H1 (cell line): ENCODE data around the gene IPO9. TPM values are rescaled to one million over a fixed set of nuclear protein-coding genes. Genes with fewer than 3 reads are reported as not detected.

ENCODE experiments used
- CBX8 ChIP-seq: fragments of 300-800, 300-1000 bp; sonication (generic); IDR thresholded peaks from 2 replicates; pipeline ENCODE4 v1.7.1; 2016; ENCODE audit warnings: low read depth, low read length, borderline replicate concordance
- EGR1 ChIP-seq: IDR thresholded peaks from 2 replicates; pipeline ENCODE4 v1.6.1; 2011; ENCODE audit warnings: low read depth, low read length, borderline replicate concordance
- HDAC2 ChIP-seq, 2 experiments: fragments of 300-600 bp in 1 of 2; sonication (generic) in 1 of 2; IDR thresholded peaks; 2 replicates each; pipeline ENCODE4 v1.6.1; 2011 to 2012; ENCODE audit warnings: low read depth in 2 of 2, low read length in 2 of 2, mild to moderate bottlenecking in 2 of 2, moderate library complexity in 2 of 2, borderline replicate concordance in 1 of 2, inconsistent platforms in 1 of 2
- POU5F1 ChIP-seq: IDR thresholded peaks from 2 replicates; pipeline ENCODE4 v1.6.1; 2011; ENCODE audit warnings: low read depth, mild to moderate bottlenecking, low read length, moderate library complexity
- TBP ChIP-seq: IDR thresholded peaks from 2 replicates; pipeline ENCODE4 v1.6.1; 2011; ENCODE audit warnings: low read depth, low read length, improper control_type of control experiment
- polyA plus RNA-seq, 7 experiments: library from polyadenylated mRNA; depleted of rRNA in 3 of 7; stranded (reverse) in 5 of 7; unstranded in 2 of 7; fragments of >200 nt in 5 of 7; fragments of 200-250 nt in 2 of 7; gene quantifications; 1 replicate in 5 of 7; 2 replicates in 1 of 7; 4 replicates in 1 of 7; pipeline versions ENCODE4 v1.2.1 to v1.2.3, GENCODE V29; 2011 to 2013; ENCODE audit warnings: missing spikeins in 2 of 7, mixed read lengths in 2 of 7
- total RNA-seq: library from RNA; stranded (reverse); fragmentation: NEBNext Ultra II Directional; extraction: Animal tissue kit (Norgen Biotek cat#: 25700); gene quantifications from 2 replicates; pipeline ENCODE4 v1.2.1, GENCODE V29; 2021
- TF ChIP-seq, protein P1 (sequence below): fragments of 300-600 bp; sonication (generic); IDR thresholded peaks from 2 replicates; pipeline ENCODE4 v1.7.1; 2012; ENCODE audit warnings: low read length, moderate library complexity, mild to moderate bottlenecking, inconsistent platforms; ENCODE audit not compliant: insufficient replicate concordance
- TF ChIP-seq, protein P2 (sequence below): IDR thresholded peaks from 2 replicates; pipeline ENCODE4 v1.6.1; 2012; ENCODE audit warnings: low read length, inconsistent platforms

The IPO9 gene
- total and polyA plus RNA-seq, 2 of the 8 experiments (the other 6 are each of a cell fraction or from before 2014, with no cell fraction given), result 61.0 to 122 TPM

DNA sequence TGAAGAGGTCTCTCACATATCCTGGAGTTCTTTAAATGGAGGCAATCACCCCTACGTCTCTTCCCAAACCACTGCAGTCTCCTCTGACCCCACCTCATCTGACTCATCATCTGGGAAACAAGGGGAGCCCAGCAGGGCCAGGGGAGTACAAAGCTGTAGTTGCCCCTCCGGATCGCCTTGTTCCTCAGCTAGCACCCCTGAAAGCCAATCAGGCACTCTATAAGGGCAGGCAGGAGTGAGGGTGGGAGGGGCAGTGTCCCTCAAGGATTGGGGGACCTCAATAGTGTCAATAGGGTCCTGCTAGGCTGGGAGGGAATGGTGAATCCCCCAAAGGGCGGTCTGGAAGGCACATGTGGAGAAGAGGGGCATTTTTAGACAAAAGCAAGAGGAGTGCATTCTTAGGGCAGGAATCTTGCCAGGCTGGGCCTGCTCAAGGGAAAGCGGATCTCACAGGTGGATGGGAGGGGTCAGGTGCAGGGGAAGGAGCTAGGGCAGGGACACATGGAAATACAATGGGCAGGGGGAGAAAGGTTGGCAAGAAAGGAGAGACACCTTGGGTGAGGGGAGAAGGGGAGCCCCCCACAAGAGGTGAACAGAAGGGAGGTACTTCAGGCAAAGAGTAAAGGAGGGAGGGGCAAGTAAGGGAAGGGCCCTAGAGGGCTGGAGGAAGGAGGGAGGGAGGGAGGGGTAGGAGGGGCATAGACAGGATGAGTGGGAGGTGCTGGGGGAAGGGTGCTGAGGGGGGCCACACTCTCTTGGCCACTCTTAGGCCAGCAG, 65.6 kb downstream of the IPO9 start (continued):
- TF ChIP-seq, protein P1, sequence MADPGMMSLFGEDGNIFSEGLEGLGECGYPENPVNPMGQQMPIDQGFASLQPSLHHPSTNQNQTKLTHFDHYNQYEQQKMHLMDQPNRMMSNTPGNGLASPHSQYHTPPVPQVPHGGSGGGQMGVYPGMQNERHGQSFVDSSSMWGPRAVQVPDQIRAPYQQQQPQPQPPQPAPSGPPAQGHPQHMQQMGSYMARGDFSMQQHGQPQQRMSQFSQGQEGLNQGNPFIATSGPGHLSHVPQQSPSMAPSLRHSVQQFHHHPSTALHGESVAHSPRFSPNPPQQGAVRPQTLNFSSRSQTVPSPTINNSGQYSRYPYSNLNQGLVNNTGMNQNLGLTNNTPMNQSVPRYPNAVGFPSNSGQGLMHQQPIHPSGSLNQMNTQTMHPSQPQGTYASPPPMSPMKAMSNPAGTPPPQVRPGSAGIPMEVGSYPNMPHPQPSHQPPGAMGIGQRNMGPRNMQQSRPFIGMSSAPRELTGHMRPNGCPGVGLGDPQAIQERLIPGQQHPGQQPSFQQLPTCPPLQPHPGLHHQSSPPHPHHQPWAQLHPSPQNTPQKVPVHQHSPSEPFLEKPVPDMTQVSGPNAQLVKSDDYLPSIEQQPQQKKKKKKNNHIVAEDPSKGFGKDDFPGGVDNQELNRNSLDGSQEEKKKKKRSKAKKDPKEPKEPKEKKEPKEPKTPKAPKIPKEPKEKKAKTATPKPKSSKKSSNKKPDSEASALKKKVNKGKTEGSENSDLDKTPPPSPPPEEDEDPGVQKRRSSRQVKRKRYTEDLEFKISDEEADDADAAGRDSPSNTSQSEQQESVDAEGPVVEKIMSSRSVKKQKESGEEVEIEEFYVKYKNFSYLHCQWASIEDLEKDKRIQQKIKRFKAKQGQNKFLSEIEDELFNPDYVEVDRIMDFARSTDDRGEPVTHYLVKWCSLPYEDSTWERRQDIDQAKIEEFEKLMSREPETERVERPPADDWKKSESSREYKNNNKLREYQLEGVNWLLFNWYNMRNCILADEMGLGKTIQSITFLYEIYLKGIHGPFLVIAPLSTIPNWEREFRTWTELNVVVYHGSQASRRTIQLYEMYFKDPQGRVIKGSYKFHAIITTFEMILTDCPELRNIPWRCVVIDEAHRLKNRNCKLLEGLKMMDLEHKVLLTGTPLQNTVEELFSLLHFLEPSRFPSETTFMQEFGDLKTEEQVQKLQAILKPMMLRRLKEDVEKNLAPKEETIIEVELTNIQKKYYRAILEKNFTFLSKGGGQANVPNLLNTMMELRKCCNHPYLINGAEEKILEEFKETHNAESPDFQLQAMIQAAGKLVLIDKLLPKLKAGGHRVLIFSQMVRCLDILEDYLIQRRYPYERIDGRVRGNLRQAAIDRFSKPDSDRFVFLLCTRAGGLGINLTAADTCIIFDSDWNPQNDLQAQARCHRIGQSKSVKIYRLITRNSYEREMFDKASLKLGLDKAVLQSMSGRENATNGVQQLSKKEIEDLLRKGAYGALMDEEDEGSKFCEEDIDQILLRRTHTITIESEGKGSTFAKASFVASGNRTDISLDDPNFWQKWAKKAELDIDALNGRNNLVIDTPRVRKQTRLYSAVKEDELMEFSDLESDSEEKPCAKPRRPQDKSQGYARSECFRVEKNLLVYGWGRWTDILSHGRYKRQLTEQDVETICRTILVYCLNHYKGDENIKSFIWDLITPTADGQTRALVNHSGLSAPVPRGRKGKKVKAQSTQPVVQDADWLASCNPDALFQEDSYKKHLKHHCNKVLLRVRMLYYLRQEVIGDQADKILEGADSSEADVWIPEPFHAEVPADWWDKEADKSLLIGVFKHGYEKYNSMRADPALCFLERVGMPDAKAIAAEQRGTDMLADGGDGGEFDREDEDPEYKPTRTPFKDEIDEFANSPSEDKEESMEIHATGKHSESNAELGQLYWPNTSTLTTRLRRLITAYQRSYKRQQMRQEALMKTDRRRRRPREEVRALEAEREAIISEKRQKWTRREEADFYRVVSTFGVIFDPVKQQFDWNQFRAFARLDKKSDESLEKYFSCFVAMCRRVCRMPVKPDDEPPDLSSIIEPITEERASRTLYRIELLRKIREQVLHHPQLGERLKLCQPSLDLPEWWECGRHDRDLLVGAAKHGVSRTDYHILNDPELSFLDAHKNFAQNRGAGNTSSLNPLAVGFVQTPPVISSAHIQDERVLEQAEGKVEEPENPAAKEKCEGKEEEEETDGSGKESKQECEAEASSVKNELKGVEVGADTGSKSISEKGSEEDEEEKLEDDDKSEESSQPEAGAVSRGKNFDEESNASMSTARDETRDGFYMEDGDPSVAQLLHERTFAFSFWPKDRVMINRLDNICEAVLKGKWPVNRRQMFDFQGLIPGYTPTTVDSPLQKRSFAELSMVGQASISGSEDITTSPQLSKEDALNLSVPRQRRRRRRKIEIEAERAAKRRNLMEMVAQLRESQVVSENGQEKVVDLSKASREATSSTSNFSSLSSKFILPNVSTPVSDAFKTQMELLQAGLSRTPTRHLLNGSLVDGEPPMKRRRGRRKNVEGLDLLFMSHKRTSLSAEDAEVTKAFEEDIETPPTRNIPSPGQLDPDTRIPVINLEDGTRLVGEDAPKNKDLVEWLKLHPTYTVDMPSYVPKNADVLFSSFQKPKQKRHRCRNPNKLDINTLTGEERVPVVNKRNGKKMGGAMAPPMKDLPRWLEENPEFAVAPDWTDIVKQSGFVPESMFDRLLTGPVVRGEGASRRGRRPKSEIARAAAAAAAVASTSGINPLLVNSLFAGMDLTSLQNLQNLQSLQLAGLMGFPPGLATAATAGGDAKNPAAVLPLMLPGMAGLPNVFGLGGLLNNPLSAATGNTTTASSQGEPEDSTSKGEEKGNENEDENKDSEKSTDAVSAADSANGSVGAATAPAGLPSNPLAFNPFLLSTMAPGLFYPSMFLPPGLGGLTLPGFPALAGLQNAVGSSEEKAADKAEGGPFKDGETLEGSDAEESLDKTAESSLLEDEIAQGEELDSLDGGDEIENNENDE, result no peak
- TF ChIP-seq EGR1 (no peak), TBP (no peak), CBX8 (no peak), HDAC2 (IDR thresholded peaks at IDR 0.05; ENCODE audit: borderline replicate concordance in 1 of 2, low read depth in 2 of 2, low read length in 2 of 2) (no peak), POU5F1 (no peak)
- TF ChIP-seq, protein P2, sequence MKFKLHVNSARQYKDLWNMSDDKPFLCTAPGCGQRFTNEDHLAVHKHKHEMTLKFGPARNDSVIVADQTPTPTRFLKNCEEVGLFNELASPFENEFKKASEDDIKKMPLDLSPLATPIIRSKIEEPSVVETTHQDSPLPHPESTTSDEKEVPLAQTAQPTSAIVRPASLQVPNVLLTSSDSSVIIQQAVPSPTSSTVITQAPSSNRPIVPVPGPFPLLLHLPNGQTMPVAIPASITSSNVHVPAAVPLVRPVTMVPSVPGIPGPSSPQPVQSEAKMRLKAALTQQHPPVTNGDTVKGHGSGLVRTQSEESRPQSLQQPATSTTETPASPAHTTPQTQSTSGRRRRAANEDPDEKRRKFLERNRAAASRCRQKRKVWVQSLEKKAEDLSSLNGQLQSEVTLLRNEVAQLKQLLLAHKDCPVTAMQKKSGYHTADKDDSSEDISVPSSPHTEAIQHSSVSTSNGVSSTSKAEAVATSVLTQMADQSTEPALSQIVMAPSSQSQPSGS, result no peak
